Measurements from ENCODE around the gene UGCG. TPM values are rescaled to one million over a fixed set of nuclear protein-coding genes. Genes with fewer than 3 reads are reported as not detected.

The UGCG gene
- total and polyA plus RNA-seq, 2 of the 8 experiments (the other 6 are each of a cell fraction or from before 2014, with no cell fraction given) = 14.9 to 34.0 TPM

DNA sequence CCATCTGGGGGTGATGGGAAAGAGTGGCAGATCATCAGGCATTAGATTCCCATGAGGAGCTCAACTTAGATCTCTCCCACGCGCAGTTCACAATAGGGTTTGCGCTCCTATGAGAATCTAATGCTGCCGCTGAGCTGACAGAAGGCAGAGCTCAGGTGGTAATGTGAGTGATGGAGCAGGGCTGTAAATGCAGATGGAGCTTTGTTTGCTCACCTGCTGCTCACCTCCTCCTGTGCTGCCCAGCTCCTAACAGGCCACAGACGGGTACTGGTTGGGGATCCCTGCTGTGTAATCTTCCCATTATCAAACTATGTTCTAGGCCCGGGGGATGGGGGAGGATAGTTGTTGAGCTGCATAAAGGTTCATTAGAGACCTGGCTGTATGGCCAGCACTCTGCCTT, 58.4 kb downstream of the UGCG start (continued):
- no peak for TF ChIP-seq NRF1 (IDR thresholded peaks at IDR 0.05; ENCODE audit: low read depth, low read length)
- TF ChIP-seq RBBP5 (IDR thresholded peaks at IDR 0.05; ENCODE audit: borderline replicate concordance, low read depth, low read length) = no peak
- no peak for TF ChIP-seq EGR1 (IDR thresholded peaks at IDR 0.05; ENCODE audit: borderline replicate concordance, low read depth, low read length)
- TF ChIP-seq TBP (IDR thresholded peaks at IDR 0.05; ENCODE audit: low read depth, low read length) = no peak
- TF ChIP-seq SRF (IDR thresholded peaks at IDR 0.05; ENCODE audit: low read depth, low read length) = no peak

Measured in H1 (cell line).